ENCODE results near the gene CCDC51. TPM values are rescaled to one million over a fixed set of nuclear protein-coding genes. Genes with fewer than 3 reads are reported as not detected.
A peak's percentile ranks its signal among the peaks of the same experiment; 100 is the strongest.

Gene CCDC51
- total and polyA plus RNA-seq, 2 of the 13 experiments (the other 11 are each of a cell fraction or from before 2014, with no cell fraction given): 18.1 to 29.4 TPM

- peak in 1 of 2 experiments; percentile 90; a peak in 2 of 4 replicates for TF ChIP-seq ATF4 (CRISPR knock-in tag; IDR thresholded peaks at IDR 0.05)
- peak; percentile 91; the same call in 1 of the 2 replicates for TF ChIP-seq ZNF275 (CRISPR knock-in tag; IDR thresholded peaks at IDR 0.05; ENCODE audit: borderline replicate concordance)
- no peak for TF ChIP-seq CENPX (CRISPR knock-in tag; IDR thresholded peaks at IDR 0.05)
- TF ChIP-seq CHD4 (IDR thresholded peaks at IDR 0.05; ENCODE audit: borderline replicate concordance, low read length): no peak
- TF ChIP-seq FLYWCH1 (CRISPR knock-in tag; IDR thresholded peaks at IDR 0.05): no peak
- peak; percentile 73 for TF ChIP-seq SMAD3 (CRISPR knock-in tag; IDR thresholded peaks at IDR 0.05)
- TF ChIP-seq JUND (CRISPR knock-in tag; IDR thresholded peaks at IDR 0.05): peak; percentile 72
- TF ChIP-seq ZNF772 (CRISPR knock-in tag; IDR thresholded peaks at IDR 0.05): 0 out of 2 replicates have a peak, but pooled peaks have one; percentile 88
- no peak for TF ChIP-seq ZHX2 (IDR thresholded peaks at IDR 0.05; ENCODE audit: low read depth)
- no peak for TF ChIP-seq ZHX2 (CRISPR knock-in tag; IDR thresholded peaks at IDR 0.05; ENCODE audit: borderline replicate concordance)
- peak; percentile 66; the same call in 1 of the 3 replicates for TF ChIP-seq MXI1 (IDR thresholded peaks at IDR 0.05; ENCODE audit: borderline replicate concordance, low read depth, low read length)
- no peak for TF ChIP-seq IRX3 (CRISPR knock-in tag; IDR thresholded peaks at IDR 0.05; ENCODE audit: borderline replicate concordance, low read depth)
- TF ChIP-seq HMGXB4 (CRISPR knock-in tag; IDR thresholded peaks at IDR 0.05; ENCODE audit: borderline replicate concordance in 1 of 2, low read depth in 1 of 2): peak; percentile 49 to 65; a peak in 3 of 4 replicates
- peak; percentile 100 for TF ChIP-seq PAXIP1 (CRISPR knock-in tag; conservative IDR thresholded peaks at IDR 0.05)
Observed at GRCh38 chr3:48429960-48430707, 9.8 kb downstream of the CCDC51 start, which contains the start of gene PLXNB1 (continued).

Data from HepG2 (cell line).